Activated CD8-positive, alpha-beta memory T cell treated with anti-CD3 and anti-CD28 coated beads for 48 hours (primary cell): ENCODE results near the gene COX14.
"Not testable (repeated sequence)": the region's sequence is repeated elsewhere in the genome, so short reads cannot be mapped to it uniquely, and the experiment has no call there.

Experiments
- DNase-seq, 3 experiments: peaks; one replicate each; pipeline ENCODE4 v3.0.0-alpha.2; 2020; ENCODE audit warnings: low read depth in 2 of 3, low spot score in 2 of 3

Gene COX14

GRCh38 chr12:50151047-50151687, 39.1 kb downstream of the COX14 start:
- no peak for DNase-seq

- not testable (repeated sequence) for DNase-seq
Measured at GRCh38 chr12:50154947-50155346, 42.9 kb downstream of the COX14 start.

DNA sequence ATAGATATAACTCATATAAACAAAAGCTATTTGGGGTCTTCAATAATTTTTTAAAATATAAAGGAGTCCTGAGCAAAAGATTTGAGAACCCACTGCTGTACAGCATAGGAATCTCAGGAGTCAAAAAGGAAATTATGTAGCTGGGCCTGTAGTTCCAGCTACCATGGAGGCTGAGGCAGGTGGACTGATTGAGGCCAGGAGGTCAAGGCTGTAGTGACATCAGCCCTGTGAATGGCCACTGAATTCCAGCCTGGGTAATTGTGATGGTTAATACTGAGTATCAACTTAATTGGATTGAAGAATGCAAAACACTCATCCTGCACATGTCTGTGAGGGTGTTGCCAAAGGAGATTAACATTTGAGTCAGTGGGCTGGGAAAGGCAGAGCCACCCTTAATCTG, 44.6 kb downstream of the COX14 start:
- no peak for DNase-seq

GRCh38 chr12:50157259-50157658, 45.2 kb downstream of the COX14 start:
- DNase-seq, result no peak

DNA sequence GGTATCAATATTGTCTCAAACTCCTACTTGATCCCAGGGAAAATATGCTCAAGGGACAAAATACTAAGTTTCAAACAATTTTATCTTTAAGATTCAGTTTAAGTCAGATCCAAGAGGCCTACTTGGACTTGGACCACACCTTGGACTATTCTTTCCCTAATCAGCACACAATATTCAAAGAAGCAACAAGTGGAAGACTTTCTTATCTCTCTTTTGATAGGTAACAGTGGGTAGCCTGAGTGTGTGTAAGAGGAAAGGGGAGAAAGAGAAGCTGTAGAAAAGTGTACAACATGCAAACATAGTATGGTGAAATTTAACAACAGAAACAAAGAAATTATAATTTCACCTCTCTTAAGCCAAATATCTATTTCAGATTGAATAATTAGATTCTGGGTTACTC, 48.6 kb downstream of the COX14 start:
- DNase-seq, result no peak

GRCh38 chr12:50162230-50162629, 50.2 kb downstream of the COX14 start:
- DNase-seq, result no peak

- no peak for DNase-seq
Measured at GRCh38 chr12:50164963-50165362, 52.9 kb downstream of the COX14 start.

GRCh38 chr12:50166799-50167048, 54.7 kb downstream of the COX14 start:
- DNase-seq, result peak; percentile 41 to 51 (median 44)

DNA sequence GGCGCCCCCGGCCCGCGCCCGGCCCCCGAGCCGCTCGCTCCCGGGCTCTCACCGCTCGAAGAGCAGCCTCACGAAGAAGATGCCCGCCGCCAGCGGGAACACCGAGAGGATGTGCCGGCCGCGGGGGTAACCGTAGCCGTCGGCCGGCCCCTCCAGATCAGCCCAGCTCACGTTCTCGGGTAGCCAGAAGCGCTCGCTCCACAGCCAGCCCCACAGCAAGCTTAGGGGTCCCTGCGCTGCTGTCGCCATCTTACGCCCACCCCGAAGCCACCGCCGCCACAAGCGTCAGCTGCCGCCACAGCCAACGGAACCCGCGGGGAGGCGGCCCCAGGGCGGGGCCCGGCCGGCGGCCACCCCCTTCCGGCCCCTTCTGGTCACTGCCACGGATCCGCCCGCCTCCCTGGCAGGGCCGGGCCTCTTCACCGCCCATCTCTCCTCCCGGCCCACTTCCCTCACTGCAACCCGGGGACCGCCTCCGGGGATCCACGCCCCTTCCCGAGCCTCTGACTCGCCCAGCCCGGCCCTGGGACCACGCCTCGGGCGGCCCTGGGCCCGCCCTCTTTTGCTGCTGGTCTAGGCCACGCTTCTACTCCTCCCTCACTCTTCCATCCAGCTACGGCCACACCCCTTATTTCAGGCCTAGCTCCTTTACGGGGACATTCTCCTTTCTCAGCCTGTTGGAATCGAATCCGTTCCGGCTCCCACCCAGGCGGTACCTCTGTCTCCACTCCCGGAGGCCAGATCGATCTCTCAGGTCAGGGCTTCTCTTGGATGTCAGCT, 55.2 kb downstream of the COX14 start, which contains the start of gene CERS5:
TSS of gene CERS5 (minus strand) at position 321 of the 780 bp plus-strand sequence. CDS start at position 249, 72 bp downstream.
- DNase-seq, result peak; percentile 89 to 98 (median 91)
